Measurements from ENCODE around the gene CTNNA1. TPM values are rescaled to one million over a fixed set of nuclear protein-coding genes. Genes with fewer than 3 reads are reported as not detected.
"Not testable (repeated sequence)": the region's sequence is repeated elsewhere in the genome, so short reads cannot be mapped to it uniquely, and the experiment has no call there.

Gene CTNNA1
- total RNA-seq, 2 donors from 2014 or later: 107 to 140 TPM

- DNase-seq (no peak), ATAC-seq (no peak)
- TF ChIP-seq CTCF (IDR thresholded peaks at IDR 0.05): no peak
- no peak for TF ChIP-seq POLR2A (IDR thresholded peaks at IDR 0.05)
- Histone ChIP-seq H3K9me3 (no peaks in the 10 kb centered on the region), H3K27me3 (no peaks in the 10 kb centered on the region), H3K27ac (no peak overlapping the region), H3K4me3 (no peak overlapping the region), H3K4me1 (peaks cover 9% of the 10 kb centered on the region), H3K36me3 (replicated peaks in 1 of 2; ENCODE audit: insufficient read depth in 1 of 2, low read depth in 2 of 2) (no peaks in the 10 kb centered on the region)
- intact Hi-C loops (cut with DNase I): no loop called here
- 83 to 85% methylated on average over 9 to 10 of the region's 10 CpGs for WGBS, 2 donors
Observed at GRCh38 chr5:138722544-138723177, 30.6 kb upstream of the CTNNA1 start.

- ATAC-seq (no peak), DNase-seq (peak in 2 of 4 donors; percentile 10 to 16)
- no peak overlapping the region for H3K4me3 ChIP-seq
- no peaks in the 10 kb centered on the region for H3K36me3 ChIP-seq (replicated peaks in 1 of 2; ENCODE audit: insufficient read depth in 1 of 2, low read depth in 2 of 2)
- TF ChIP-seq POLR2A (IDR thresholded peaks at IDR 0.05): no peak
- WGBS, 2 donors: 55 to 56% methylated on average over 4 to 5 of the region's 5 CpGs
- intact Hi-C loops (cut with DNase I): no loop called here
- H3K4me1 ChIP-seq: peaks cover 9% of the 10 kb centered on the region
- no peaks in the 10 kb centered on the region for H3K9me3 ChIP-seq
- no peak overlapping the region for H3K27ac ChIP-seq
- no peaks in the 10 kb centered on the region for H3K27me3 ChIP-seq
Observed at GRCh38 chr5:138724470-138725146, 28.6 kb upstream of the CTNNA1 start.

GRCh38 chr5:138725153-138725817 is 27.9 kb upstream of the CTNNA1 start:
- H3K4me1 ChIP-seq: peaks cover 9% of the 10 kb centered on the region
- no peak overlapping the region for H3K4me3 ChIP-seq
- 80 to 86% methylated on average over 12 of the region's 12 CpGs for WGBS, 2 donors
- DNase-seq (peak; percentile 13 to 60 (median 40)), ATAC-seq (peak; percentile 36)
- H3K36me3 ChIP-seq (replicated peaks in 1 of 2; ENCODE audit: insufficient read depth in 1 of 2, low read depth in 2 of 2): no peaks in the 10 kb centered on the region
- peak in 4 of 7 experiments; percentile 7 to 45 (median 26) for TF ChIP-seq CTCF (IDR thresholded peaks at IDR 0.05)
- TF ChIP-seq POLR2A (IDR thresholded peaks at IDR 0.05): no peak
- H3K27me3 ChIP-seq: no peaks in the 10 kb centered on the region
- intact Hi-C loops (cut with DNase I): no loop called here
- H3K9me3 ChIP-seq: no peaks in the 10 kb centered on the region
- peak overlapping the region in 2 of 4 donors; percentile 16 to 25 for H3K27ac ChIP-seq

- H3K4me1 ChIP-seq: peaks cover 9% of the 10 kb centered on the region
- H3K36me3 ChIP-seq (replicated peaks in 1 of 2; ENCODE audit: insufficient read depth in 1 of 2, low read depth in 2 of 2): no peaks in the 10 kb centered on the region
- no peaks in the 10 kb centered on the region for H3K27me3 ChIP-seq
- WGBS, 2 donors: 79% methylated on average over 6 of the region's 6 CpGs
- intact Hi-C loops (cut with DNase I): no loop called here
- DNase-seq: peak in 3 of 4 donors; percentile 13 to 32 (median 23)
- H3K9me3 ChIP-seq: no peaks in the 10 kb centered on the region
- peak; percentile 25 for ATAC-seq
- H3K4me3 ChIP-seq: no peak overlapping the region
- no peak for TF ChIP-seq CTCF (IDR thresholded peaks at IDR 0.05)
- no peak for TF ChIP-seq POLR2A (IDR thresholded peaks at IDR 0.05)
- peak overlapping the region in 2 of 4 donors; percentile 16 to 25 for H3K27ac ChIP-seq
Observed at GRCh38 chr5:138725818-138726416, 27.3 kb upstream of the CTNNA1 start.

- H3K4me3 ChIP-seq: no peak overlapping the region
- no peaks in the 10 kb centered on the region for H3K27me3 ChIP-seq
- WGBS, 2 donors: 78 to 81% methylated on average over 3 to 4 of the region's 4 CpGs
- H3K4me1 ChIP-seq: peaks cover 9% of the 10 kb centered on the region
- no peak for TF ChIP-seq POLR2A (IDR thresholded peaks at IDR 0.05)
- TF ChIP-seq CTCF (IDR thresholded peaks at IDR 0.05): no peak
- intact Hi-C loops (cut with DNase I): no loop called here
- H3K36me3 ChIP-seq (replicated peaks in 1 of 2; ENCODE audit: insufficient read depth in 1 of 2, low read depth in 2 of 2): no peaks in the 10 kb centered on the region
- no peak overlapping the region for H3K27ac ChIP-seq
- ATAC-seq (no peak), DNase-seq (no peak)
- no peaks in the 10 kb centered on the region for H3K9me3 ChIP-seq
Observed at GRCh38 chr5:138726848-138727247, 26.4 kb upstream of the CTNNA1 start.

- 80 to 85% methylated on average over 10 to 12 of the region's 12 CpGs for WGBS, 2 donors
- H3K27ac ChIP-seq; H3K27me3 ChIP-seq; DNase-seq; intact Hi-C loops (cut with DNase I); H3K4me1 ChIP-seq; H3K36me3 ChIP-seq (replicated peaks in 1 of 2; ENCODE audit: insufficient read depth in 1 of 2, low read depth in 2 of 2); H3K4me3 ChIP-seq; H3K9me3 ChIP-seq; ATAC-seq: not testable (repeated sequence)
Observed at GRCh38 chr5:138730496-138730895, 22.7 kb upstream of the CTNNA1 start.

Data from body of pancreas (tissue), 4 donors.